ENCODE measurements around the gene ADGRD2. TPM values are rescaled to one million over a fixed set of nuclear protein-coding genes. Genes with fewer than 3 reads are reported as not detected.

ADGRD2 gene
- total RNA-seq, 3 donors from 2014 or later, result 2.6 to 2.9 TPM; not detected in 1

GRCh38 chr9:124488641-124489210 is 38.5 kb downstream of the ADGRD2 start:
- DNase-seq (ENCODE audit: low spot score in 2 of 2), result no peak
- Histone ChIP-seq H3K9me3 (no peaks in the 10 kb centered on the region), H3K27ac (no peak overlapping the region), H3K36me3 (no peaks in the 10 kb centered on the region), H3K4me1 (no peaks in the 10 kb centered on the region), H3K27me3 (peaks cover 0 to 29% of the 10 kb centered on the region in 2 donors), H3K4me3 (no peak overlapping the region)
- intact Hi-C loops (cut with DNase I; ENCODE audit: low total_unique reads), result no loop called here
- TF ChIP-seq POLR2AphosphoS5 (IDR thresholded peaks at IDR 0.05), result no peak
- no peak for TF ChIP-seq POLR2A (IDR thresholded peaks at IDR 0.05)
- TF ChIP-seq, protein P1, sequence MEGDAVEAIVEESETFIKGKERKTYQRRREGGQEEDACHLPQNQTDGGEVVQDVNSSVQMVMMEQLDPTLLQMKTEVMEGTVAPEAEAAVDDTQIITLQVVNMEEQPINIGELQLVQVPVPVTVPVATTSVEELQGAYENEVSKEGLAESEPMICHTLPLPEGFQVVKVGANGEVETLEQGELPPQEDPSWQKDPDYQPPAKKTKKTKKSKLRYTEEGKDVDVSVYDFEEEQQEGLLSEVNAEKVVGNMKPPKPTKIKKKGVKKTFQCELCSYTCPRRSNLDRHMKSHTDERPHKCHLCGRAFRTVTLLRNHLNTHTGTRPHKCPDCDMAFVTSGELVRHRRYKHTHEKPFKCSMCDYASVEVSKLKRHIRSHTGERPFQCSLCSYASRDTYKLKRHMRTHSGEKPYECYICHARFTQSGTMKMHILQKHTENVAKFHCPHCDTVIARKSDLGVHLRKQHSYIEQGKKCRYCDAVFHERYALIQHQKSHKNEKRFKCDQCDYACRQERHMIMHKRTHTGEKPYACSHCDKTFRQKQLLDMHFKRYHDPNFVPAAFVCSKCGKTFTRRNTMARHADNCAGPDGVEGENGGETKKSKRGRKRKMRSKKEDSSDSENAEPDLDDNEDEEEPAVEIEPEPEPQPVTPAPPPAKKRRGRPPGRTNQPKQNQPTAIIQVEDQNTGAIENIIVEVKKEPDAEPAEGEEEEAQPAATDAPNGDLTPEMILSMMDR (IDR thresholded peaks at IDR 0.05), result no peak

DNA sequence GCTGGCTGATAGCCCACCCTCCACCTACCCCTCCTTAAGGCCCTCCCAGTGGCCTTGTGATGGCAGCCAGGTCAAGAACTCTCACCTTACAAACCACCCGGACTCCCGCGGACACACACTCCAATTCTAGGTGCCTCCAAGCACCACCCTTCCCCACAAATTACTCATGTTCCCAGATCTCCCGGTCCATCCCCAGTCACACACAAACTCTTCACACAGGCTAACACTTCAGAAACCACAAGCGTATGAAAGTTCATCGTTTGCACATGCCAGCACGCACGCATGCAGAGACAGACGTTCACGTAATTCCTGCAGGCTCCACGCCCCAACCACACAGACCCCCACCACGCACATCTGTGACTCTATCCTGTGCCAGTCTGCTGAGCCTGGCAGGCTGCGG is 39.0 kb downstream of the ADGRD2 start:
- intact Hi-C loops (cut with DNase I; ENCODE audit: low total_unique reads), result no loop called here
- H3K27ac ChIP-seq, result no peak overlapping the region
- H3K9me3 ChIP-seq, result no peaks in the 10 kb centered on the region
- DNase-seq (ENCODE audit: low spot score in 2 of 2), result no peak
- H3K36me3 ChIP-seq, result no peaks in the 10 kb centered on the region
- peaks cover 0 to 29% of the 10 kb centered on the region in 2 donors for H3K27me3 ChIP-seq
- H3K4me3 ChIP-seq, result no peak overlapping the region
- H3K4me1 ChIP-seq, result no peaks in the 10 kb centered on the region
- TF ChIP-seq POLR2AphosphoS5 (IDR thresholded peaks at IDR 0.05) (no peak), POLR2A (IDR thresholded peaks at IDR 0.05) (no peak)
- TF ChIP-seq, protein P1 (IDR thresholded peaks at IDR 0.05), result no peak

DNA sequence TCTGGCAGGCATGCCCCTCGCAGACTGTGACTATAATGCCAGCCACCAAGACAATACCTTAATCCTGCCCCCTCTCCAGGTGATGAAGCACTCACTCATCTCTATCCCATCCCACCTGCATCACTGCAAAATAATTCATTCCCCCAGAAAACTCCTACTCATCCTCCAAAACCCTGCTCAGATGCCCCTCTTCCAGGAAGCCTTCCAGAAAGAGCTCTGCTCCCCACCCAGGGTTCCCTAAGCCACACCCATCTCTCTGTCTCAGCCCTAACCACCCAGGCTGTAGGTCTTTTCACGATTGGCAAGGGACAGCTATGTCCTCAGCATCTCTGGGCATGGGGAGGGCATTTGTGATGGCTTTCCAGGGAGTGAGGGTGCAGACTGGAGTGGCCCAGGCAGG is 39.8 kb downstream of the ADGRD2 start:
- H3K4me1 ChIP-seq, result no peaks in the 10 kb centered on the region
- peaks cover 0 to 29% of the 10 kb centered on the region in 2 donors for H3K27me3 ChIP-seq
- H3K9me3 ChIP-seq, result no peaks in the 10 kb centered on the region
- H3K4me3 ChIP-seq, result no peak overlapping the region
- H3K27ac ChIP-seq, result no peak overlapping the region
- TF ChIP-seq, protein P1 (IDR thresholded peaks at IDR 0.05), result no peak
- TF ChIP-seq POLR2A (IDR thresholded peaks at IDR 0.05) (no peak), POLR2AphosphoS5 (IDR thresholded peaks at IDR 0.05) (no peak)
- no peak for DNase-seq (ENCODE audit: low spot score in 2 of 2)
- intact Hi-C loops (cut with DNase I; ENCODE audit: low total_unique reads), result no loop called here
- H3K36me3 ChIP-seq, result no peaks in the 10 kb centered on the region

GRCh38 chr9:124491049-124491975 is 41.1 kb downstream of the ADGRD2 start:
- intact Hi-C loops (cut with DNase I; ENCODE audit: low total_unique reads), result no loop called here
- H3K4me1 ChIP-seq, result no peaks in the 10 kb centered on the region
- no peak overlapping the region for H3K27ac ChIP-seq
- H3K36me3 ChIP-seq, result no peaks in the 10 kb centered on the region
- no peak for DNase-seq (ENCODE audit: low spot score in 2 of 2)
- H3K27me3 ChIP-seq, result peaks cover 0 to 17% of the 10 kb centered on the region in 2 donors
- no peak for TF ChIP-seq POLR2A (IDR thresholded peaks at IDR 0.05)
- TF ChIP-seq, protein P1 (IDR thresholded peaks at IDR 0.05), result no peak
- TF ChIP-seq POLR2AphosphoS5 (IDR thresholded peaks at IDR 0.05), result no peak
- H3K4me3 ChIP-seq, result no peak overlapping the region
- H3K9me3 ChIP-seq, result no peaks in the 10 kb centered on the region

DNA sequence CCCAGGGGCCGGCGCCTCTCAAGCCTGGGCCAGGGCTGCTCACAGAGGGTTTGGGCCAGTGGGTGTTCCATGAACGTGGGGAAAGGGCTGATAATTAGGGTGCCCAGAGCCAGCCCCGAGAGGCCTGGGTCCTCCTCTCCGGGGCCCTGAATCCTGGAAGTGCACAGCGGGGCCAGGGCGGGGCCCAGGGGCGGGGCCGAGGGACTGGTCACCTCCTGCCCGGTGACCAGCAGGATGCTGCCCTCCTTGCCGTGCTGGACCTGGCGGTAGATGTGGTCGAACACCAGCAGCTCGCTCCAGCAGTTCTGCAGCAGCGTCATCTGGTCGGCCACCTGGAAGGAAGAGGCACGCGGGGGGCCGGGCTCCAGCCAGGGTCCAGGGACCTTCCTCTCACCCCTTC is 42.6 kb downstream of the ADGRD2 start:
- Histone ChIP-seq H3K27ac (no peak overlapping the region), H3K27me3 (peaks cover 0 to 3% of the 10 kb centered on the region in 2 donors), H3K4me3 (no peak overlapping the region), H3K4me1 (no peaks in the 10 kb centered on the region), H3K9me3 (no peaks in the 10 kb centered on the region), H3K36me3 (no peaks in the 10 kb centered on the region)
- TF ChIP-seq, protein P1 (IDR thresholded peaks at IDR 0.05), result no peak
- no peak for TF ChIP-seq POLR2A (IDR thresholded peaks at IDR 0.05)
- no peak for TF ChIP-seq POLR2AphosphoS5 (IDR thresholded peaks at IDR 0.05)
- DNase-seq (ENCODE audit: low spot score in 2 of 2), result no peak
- intact Hi-C loops (cut with DNase I; ENCODE audit: low total_unique reads), result no loop called here

Measured in breast epithelium (tissue), 4 donors.